Naive thymus-derived CD8-positive, alpha-beta T cell (primary cell): ENCODE measurements around the gene HOXB8. TPM values are rescaled to one million over a fixed set of nuclear protein-coding genes. Genes with fewer than 3 reads are reported as not detected.
A peak's percentile ranks its signal among the peaks of the same experiment; 100 is the strongest.

Experiments used
- ATAC-seq, 2 donors: fragments of 150-1000 bp; cut with Tn5 transposase in 1 of 2; sonication (Bioruptor Pico), chemical (Tn5 transposase) in 1 of 2; 1 replicate in 1 of 2; 2 replicates in 1 of 2; pipeline ENCODE4 v1.10.0; 2021; ENCODE audit warnings: mild to moderate bottlenecking in 2 of 2, moderate library complexity in 2 of 2
- POLR2A ChIA-PET: fragments of 350-600 bp; sonication (Branson Sonifier 250); formaldehyde crosslinking; loops from one replicate; lab custom pipeline; 2021; ENCODE audit warnings: antibody characterized with exemption; lab: Charles Lee
- DNase-seq, 10 donors: peaks; one replicate each; pipeline versions ENCODE4 v3.0.0 to v3.0.0-alpha.2; 2020 to 2022
- H3K27ac Mint-ChIP-seq, 10 donors: one replicate each; pipeline ENCODE4 v1.8.0; 2020 to 2022; ENCODE audit warnings: mild to moderate bottlenecking in 10 of 10, mixed read lengths in 10 of 10, moderate library complexity in 4 of 10, inconsistent platforms in 1 of 10
- H3K27me3 Mint-ChIP-seq, 5 donors: one replicate each; pipeline ENCODE4 v1.8.0; 2021 to 2022; ENCODE audit warnings: mixed read lengths in 5 of 5
- H3K36me3 Mint-ChIP-seq, 3 donors: one replicate each; pipeline ENCODE4 v1.8.0; 2020 to 2022; ENCODE audit warnings: mixed read lengths in 3 of 3, mild to moderate bottlenecking in 2 of 3, inconsistent platforms in 1 of 3
- H3K4me1 Mint-ChIP-seq, 4 donors: one replicate each; pipeline ENCODE4 v1.8.0; 2021 to 2022; ENCODE audit warnings: mixed read lengths in 4 of 4
- H3K4me3 Mint-ChIP-seq, 10 donors: one replicate each; pipeline ENCODE4 v1.8.0; 2020 to 2022; ENCODE audit warnings: mild to moderate bottlenecking in 10 of 10, mixed read lengths in 10 of 10, moderate library complexity in 6 of 10, inconsistent platforms in 1 of 10
- H3K9me3 Mint-ChIP-seq, 9 donors: one replicate each; pipeline ENCODE4 v1.8.0; 2020 to 2022; ENCODE audit warnings: mixed read lengths in 9 of 9, mild to moderate bottlenecking in 3 of 9, inconsistent platforms in 1 of 9, moderate library complexity in 1 of 9
- polyA plus RNA-seq, 3 donors: library from polyadenylated mRNA; unstranded; fragments of 300-500 nt; fragmentation: Illumina TruSeq; gene quantifications; one replicate each; pipeline ENCODE4 v1.2.3, GENCODE V29; 2021
- total RNA-seq, 8 experiments: library from RNA in 2 of 8; stranded (reverse) in 2 of 8; gene quantifications; one replicate each; pipeline ENCODE4 v1.2.3 and lab custom pipeline; 2021 to 2026

The HOXB8 gene
- total and polyA plus RNA-seq, 5 experiments from 2014 or later = not detected

GRCh38 chr17:48618256-48618896 lies 3.3 kb upstream of the HOXB8 start:
- Mint-ChIP-seq H3K9me3 (peaks cover 0 to 2% (median 0%) of the 10 kb centered on the region in 9 donors), H3K4me1 (peaks cover 19 to 48% (median 34%) of the 10 kb centered on the region in 4 donors), H3K36me3 (peaks cover 0 to 10% (median 0%) of the 10 kb centered on the region in 3 donors), H3K4me3 (peak overlapping the region in 9 of 10 donors; percentile 41 to 64 (median 58)), H3K27me3 (peaks cover 53 to 100% (median 86%) of the 10 kb centered on the region in 5 donors), H3K27ac (no peak overlapping the region)
- DNase-seq = peak; percentile 61 to 87 (median 80)
- peak; percentile 69 to 80 for ATAC-seq
- POLR2A ChIA-PET = interaction anchor here (0.8 to 1.5 kb wide), 2 partner anchors 8 to 20 kb away, joined by 3 read pairs; partner anchors contain the start of gene HOXB9

DNA sequence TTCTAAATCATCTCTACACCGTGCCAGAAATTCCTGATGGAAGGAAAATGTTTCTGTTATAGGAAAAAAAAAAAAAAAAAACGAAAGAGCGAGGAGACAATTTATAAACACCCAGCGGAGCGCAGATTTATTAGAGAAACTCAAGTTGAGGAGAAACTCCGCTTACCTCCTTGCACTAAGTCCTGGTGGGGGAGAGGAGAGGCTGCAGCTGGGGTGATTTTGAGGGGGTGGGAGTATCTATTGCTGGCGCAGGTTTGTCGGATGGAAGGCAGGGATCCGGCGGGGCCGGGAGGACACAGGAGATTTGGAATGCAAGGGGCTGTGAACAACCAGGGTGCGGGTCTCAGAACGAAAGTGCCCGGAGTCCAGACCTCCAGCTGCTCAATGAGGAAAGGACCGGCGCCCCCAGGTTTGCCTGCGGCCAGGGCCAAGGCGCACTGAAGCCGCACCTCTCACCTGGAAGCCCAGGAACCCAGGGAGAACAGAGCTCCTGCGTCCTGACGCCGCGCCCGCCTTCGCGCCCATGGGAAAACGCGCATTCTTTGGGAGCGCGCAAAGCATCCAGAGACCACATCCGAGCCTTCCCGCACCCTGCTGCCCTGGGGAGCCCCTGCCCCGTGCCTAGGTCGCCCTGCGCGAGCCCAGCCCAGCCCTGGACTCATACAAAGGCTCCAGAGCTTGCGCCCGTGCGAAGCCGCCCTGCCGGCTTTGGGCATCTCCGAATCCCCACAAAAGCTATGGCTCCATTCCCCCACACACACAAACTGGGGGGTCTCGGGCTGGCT lies 2.6 kb upstream of the HOXB8 start:
- no peak overlapping the region for H3K27ac Mint-ChIP-seq
- ATAC-seq = no peak
- H3K9me3 Mint-ChIP-seq = peaks cover 0 to 2% (median 0%) of the 10 kb centered on the region in 9 donors
- peaks cover 0 to 13% (median 0%) of the 10 kb centered on the region in 3 donors for H3K36me3 Mint-ChIP-seq
- DNase-seq = no peak
- POLR2A ChIA-PET = interaction anchor here (0.7 to 1.5 kb wide), 4 partner anchors 9 to 951 kb away, joined by 3 to 4 read pairs (median 4); partner anchors contain the start of gene HOXB9
- peak overlapping the region in 3 of 10 donors; percentile 2 to 21 (median 13) for H3K4me3 Mint-ChIP-seq
- peaks cover 51 to 100% (median 84%) of the 10 kb centered on the region in 5 donors for H3K27me3 Mint-ChIP-seq
- peaks cover 23 to 55% (median 38%) of the 10 kb centered on the region in 4 donors for H3K4me1 Mint-ChIP-seq

DNA sequence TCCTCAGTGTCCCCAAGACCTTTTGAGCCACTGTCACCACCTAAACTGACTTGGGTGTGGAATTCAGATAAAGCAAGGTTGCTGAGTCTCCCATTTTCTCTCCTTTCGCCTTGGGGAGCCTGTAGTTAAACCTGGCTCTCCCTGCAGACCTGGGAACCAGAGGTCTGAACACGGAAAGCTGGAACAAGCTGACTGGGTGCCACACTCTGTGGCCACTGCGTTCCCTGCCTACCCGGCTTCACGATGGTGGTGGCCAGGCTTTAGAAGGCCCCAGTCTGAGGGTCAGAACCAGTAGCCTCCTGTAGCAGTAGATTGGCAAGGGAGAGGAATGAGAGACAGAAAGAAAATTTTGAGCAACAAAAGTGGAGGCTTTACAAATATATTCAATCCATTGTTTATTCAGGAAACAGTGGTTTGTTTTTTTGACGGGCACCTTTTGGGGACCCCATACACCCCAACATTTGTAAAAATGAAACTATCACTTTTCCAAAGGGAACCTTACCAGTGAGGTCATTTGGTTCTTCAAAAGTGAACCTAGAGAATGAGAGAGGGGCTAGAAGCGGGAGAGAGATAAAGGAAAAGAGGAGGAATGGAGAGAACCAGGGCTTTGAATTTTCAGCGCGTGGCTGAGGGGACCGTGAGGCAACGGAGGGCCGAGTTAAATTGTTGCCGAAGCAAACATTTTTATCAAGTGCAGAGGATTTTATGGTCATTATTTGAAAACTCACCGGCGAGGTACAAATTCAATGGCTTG lies 1.8 kb upstream of the HOXB8 start:
- H3K36me3 Mint-ChIP-seq = peaks cover 0 to 14% (median 0%) of the 10 kb centered on the region in 3 donors

DNA sequence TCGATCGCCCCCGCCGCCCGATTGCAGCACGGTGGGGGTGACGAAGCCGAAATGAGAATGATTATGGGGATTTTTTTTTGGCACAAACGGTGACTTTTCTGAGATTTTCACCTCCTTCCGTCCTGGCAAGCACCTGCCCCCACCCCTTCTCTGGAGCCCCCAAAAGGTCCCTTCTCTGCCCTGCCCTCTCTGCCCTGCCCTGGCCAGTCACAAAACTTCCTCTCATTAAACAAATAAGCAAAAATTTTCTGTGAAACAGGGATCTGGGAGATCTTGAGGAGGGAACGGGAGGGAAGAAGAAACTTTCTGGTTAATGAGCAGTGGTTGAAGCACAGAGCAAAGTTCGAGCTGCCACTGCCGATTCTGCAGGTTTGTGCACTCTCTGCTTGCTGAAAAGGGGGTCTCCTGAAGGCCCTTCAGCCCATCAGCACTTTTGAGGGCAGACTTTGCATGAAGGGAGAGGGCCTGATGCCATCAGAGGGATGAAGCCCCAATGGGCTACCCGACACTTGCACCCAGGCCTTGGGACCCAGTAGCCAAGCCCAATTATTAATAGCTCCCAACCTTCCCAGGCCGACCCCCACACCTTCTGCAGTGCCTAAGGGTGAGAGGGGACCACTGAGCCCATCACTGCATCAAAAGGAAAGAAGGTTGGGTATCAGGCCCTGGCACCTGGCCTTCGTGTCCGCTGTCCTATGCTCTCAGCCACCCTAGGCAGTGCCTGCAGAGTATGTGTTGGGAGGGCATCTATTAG lies 1.0 kb upstream of the HOXB8 start:
- DNase-seq (no peak), ATAC-seq (no peak)
- Mint-ChIP-seq H3K27me3 (peaks cover 45 to 100% (median 82%) of the 10 kb centered on the region in 5 donors), H3K4me1 (peaks cover 29 to 70% (median 49%) of the 10 kb centered on the region in 4 donors), H3K27ac (no peak overlapping the region), H3K4me3 (peak overlapping the region in 2 of 10 donors; percentile 21 to 26), H3K36me3 (peaks cover 0 to 12% (median 0%) of the 10 kb centered on the region in 3 donors), H3K9me3 (peaks cover 0 to 2% (median 0%) of the 10 kb centered on the region in 9 donors)
- POLR2A ChIA-PET = no interaction called here

More for the DNA sequence above, 1.8 kb upstream of the HOXB8 start:
- H3K27ac Mint-ChIP-seq = no peak overlapping the region
- no peak for ATAC-seq
- no peak for DNase-seq
- POLR2A ChIA-PET = no interaction called here
- peaks cover 27 to 63% (median 43%) of the 10 kb centered on the region in 4 donors for H3K4me1 Mint-ChIP-seq
- peaks cover 47 to 100% (median 83%) of the 10 kb centered on the region in 5 donors for H3K27me3 Mint-ChIP-seq
- H3K9me3 Mint-ChIP-seq = peaks cover 0 to 2% (median 0%) of the 10 kb centered on the region in 9 donors
- H3K4me3 Mint-ChIP-seq = peak overlapping the region in 4 of 10 donors; percentile 2 to 49 (median 22)

DNA sequence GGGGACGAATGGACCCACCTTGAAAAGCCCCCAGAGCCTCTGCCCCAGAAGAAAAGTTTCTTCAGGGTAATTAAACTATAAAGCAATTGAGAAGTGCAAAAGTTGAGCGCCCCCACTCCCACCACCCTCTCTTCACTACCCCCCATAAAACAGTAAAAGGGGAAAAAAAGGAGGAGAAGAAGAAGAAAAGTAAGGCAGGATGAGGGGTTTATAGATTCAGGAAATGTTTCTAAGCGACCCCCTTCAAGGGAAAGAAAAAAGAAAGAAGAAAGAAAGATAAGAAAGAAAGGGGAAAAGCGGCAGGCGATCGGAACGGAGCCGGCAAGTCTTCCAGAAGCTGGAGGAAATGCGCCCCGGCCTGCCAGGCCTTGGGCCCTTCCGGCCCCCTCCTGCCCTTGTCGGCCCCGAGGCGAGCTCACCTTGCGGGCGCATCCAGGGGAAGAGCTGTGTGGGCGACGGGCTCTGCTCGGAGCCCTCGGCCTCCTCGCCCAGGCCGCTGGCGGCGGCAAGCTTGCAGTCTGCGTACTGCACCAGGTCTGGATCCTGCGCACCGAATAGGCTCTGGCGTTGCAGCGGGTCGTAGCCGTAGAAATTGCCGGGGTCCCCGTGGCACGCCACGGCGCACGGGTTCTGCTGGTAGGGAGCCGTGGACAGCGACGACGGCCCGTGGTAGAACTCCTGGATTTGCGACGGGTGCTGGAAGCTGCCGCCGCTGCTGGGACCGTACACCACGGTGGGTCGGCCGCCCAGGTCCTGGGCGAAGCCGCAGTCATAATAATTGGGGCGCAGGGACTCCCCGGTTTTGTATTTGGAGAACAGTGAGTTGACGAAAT lies 1.0 kb downstream of the HOXB8 start:
- peak; percentile 15 to 31 for ATAC-seq
- peaks cover 0 to 14% (median 0%) of the 10 kb centered on the region in 3 donors for H3K36me3 Mint-ChIP-seq
- H3K4me1 Mint-ChIP-seq = peaks cover 31 to 68% (median 50%) of the 10 kb centered on the region in 4 donors
- peaks cover 0 to 2% (median 0%) of the 10 kb centered on the region in 9 donors for H3K9me3 Mint-ChIP-seq
- DNase-seq = peak in 1 of 10 donors; percentile 38
- POLR2A ChIA-PET = interaction anchor here (0.7 to 2.9 kb wide), 4 partner anchors 13 to 110 kb away, joined by 3 to 8 read pairs (median 4); partner anchors contain the start of gene HOXB5
- H3K27me3 Mint-ChIP-seq = peaks cover 40 to 91% (median 69%) of the 10 kb centered on the region in 5 donors
- peak overlapping the region; percentile 39 to 96 (median 72) for H3K4me3 Mint-ChIP-seq
- H3K27ac Mint-ChIP-seq = peak overlapping the region in 1 of 10 donors; percentile 56

GRCh38 chr17:48612854-48613691 lies 2.0 kb downstream of the HOXB8 start:
- Mint-ChIP-seq H3K27ac (peak overlapping the region in 2 of 10 donors; percentile 53 to 64), H3K4me1 (peaks cover 26 to 58% (median 42%) of the 10 kb centered on the region in 4 donors), H3K9me3 (no peaks in the 10 kb centered on the region), H3K27me3 (peaks cover 37 to 91% (median 68%) of the 10 kb centered on the region in 5 donors), H3K4me3 (peak overlapping the region; percentile 70 to 96 (median 86)), H3K36me3 (peaks cover 0 to 12% (median 0%) of the 10 kb centered on the region in 3 donors)
- POLR2A ChIA-PET = interaction anchor here (0.6 to 2.9 kb wide), 7 partner anchors 9 to 718 kb away, joined by 3 to 8 read pairs (median 3); partner anchors contain the start of genes HOXB5, HOXB9 and SP2
- peak in 6 of 10 donors; percentile 23 to 61 (median 50) for DNase-seq
- ATAC-seq = peak; percentile 74 to 75

DNA sequence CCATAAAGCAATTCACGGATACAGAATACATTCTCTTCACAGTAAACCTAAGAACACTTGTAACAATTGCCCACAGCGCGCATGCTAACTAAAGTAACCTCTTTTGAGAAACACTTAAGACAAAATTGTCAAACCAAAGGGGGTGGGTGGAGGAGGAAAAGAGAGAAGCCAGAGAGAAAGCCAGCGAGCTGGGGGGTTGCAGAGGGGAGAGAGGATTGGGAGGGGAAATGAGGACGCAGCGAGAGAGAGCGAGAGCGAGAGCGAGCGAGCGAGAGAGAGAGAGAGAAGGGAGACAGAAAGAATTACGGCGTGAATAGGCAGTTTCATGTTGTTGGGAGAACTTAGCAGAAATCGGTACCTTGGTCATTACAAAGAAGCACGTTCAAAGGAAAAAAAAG lies 2.6 kb downstream of the HOXB8 start:
- peaks cover 0 to 12% (median 0%) of the 10 kb centered on the region in 3 donors for H3K36me3 Mint-ChIP-seq
- peak in 1 of 10 donors; percentile 41 for DNase-seq
- H3K27me3 Mint-ChIP-seq = peaks cover 37 to 91% (median 72%) of the 10 kb centered on the region in 5 donors
- H3K9me3 Mint-ChIP-seq = no peaks in the 10 kb centered on the region
- peak overlapping the region; percentile 70 to 96 (median 84) for H3K4me3 Mint-ChIP-seq
- ATAC-seq = peak; percentile 19 to 30
- H3K4me1 Mint-ChIP-seq = peaks cover 25 to 53% (median 41%) of the 10 kb centered on the region in 4 donors
- peak overlapping the region in 4 of 10 donors; percentile 21 to 64 (median 48) for H3K27ac Mint-ChIP-seq
- POLR2A ChIA-PET = interaction anchor here (0.6 to 2.9 kb wide), 7 partner anchors 10 to 717 kb away, joined by 3 to 8 read pairs (median 3); partner anchors contain the start of genes HOXB5, HOXB9 and SP2

- POLR2A ChIA-PET = interaction anchor here (1.1 kb wide), 1 partner anchor 505 kb away, joined by 3 read pairs; no protein-coding TSS in a partner anchor
- DNase-seq (no peak), ATAC-seq (peak in 1 of 2 donors; percentile 11)
- H3K4me3 Mint-ChIP-seq = peak overlapping the region; percentile 88 to 97 (median 94)
- H3K27me3 Mint-ChIP-seq = peaks cover 34 to 91% (median 70%) of the 10 kb centered on the region in 5 donors
- H3K9me3 Mint-ChIP-seq = no peaks in the 10 kb centered on the region
- H3K4me1 Mint-ChIP-seq = peaks cover 22 to 47% (median 36%) of the 10 kb centered on the region in 4 donors
- H3K36me3 Mint-ChIP-seq = peaks cover 0 to 12% (median 0%) of the 10 kb centered on the region in 3 donors
- peak overlapping the region in 2 of 10 donors; percentile 64 to 71 for H3K27ac Mint-ChIP-seq
Measured at GRCh38 chr17:48611681-48612455, 3.2 kb downstream of the HOXB8 start.

- POLR2A ChIA-PET = interaction anchor here (1.2 kb wide), 1 partner anchor 14 kb away, joined by 5 read pairs; the partner anchor contains the start of gene HOXB9
- Mint-ChIP-seq H3K4me1 (peaks cover 21 to 46% (median 36%) of the 10 kb centered on the region in 4 donors), H3K27ac (peak overlapping the region in 4 of 10 donors; percentile 69 to 88 (median 74)), H3K9me3 (no peaks in the 10 kb centered on the region), H3K27me3 (peaks cover 33 to 91% (median 70%) of the 10 kb centered on the region in 5 donors), H3K36me3 (peaks cover 0 to 12% (median 0%) of the 10 kb centered on the region in 3 donors), H3K4me3 (peak overlapping the region; percentile 88 to 97 (median 94))
- ATAC-seq (peak in 1 of 2 donors; percentile 7), DNase-seq (no peak)
Measured at GRCh38 chr17:48611213-48611612, 3.9 kb downstream of the HOXB8 start.
